SIG-M5 treated with dmso at 0.1 percent for 504 hours (cell line): ENCODE data around the gene LILRB3.

ENCODE experiments used
- DNase-seq: peaks from one replicate; lab custom pipeline; 2025; ENCODE audit not compliant: unreplicated experiment; lab: John Stamatoyannopoulos, UW

The LILRB3 gene

DNA sequence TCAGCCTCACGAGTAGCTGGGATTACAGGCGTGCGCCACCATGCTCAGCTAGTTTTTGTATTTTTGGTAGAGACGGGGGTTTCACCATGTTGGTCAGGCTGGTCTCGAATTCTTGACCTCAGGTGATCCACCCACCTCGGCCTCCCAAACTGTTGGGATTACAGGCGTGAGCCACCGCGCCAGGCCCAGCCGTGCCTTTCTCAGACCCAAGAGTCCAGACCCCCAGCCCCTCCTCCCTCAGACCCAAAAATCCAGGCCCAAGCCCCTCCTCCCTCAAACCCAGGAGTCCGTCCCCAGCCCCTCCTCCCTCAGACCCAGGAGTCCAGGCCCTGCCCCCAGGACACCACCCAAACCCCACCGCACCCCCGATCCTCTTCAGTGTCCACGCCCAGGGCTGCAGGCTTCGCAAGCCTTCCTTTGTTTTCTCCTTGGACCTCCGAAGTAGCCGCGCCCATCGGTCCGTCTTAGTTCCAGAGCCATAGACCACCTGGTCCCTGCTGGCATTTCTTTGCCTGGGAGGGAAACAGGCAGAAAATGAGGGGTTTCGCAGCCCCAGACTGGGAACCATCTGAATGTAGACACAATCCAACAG is 53.6 kb downstream of the LILRB3 start:
- no peak for DNase-seq

DNA sequence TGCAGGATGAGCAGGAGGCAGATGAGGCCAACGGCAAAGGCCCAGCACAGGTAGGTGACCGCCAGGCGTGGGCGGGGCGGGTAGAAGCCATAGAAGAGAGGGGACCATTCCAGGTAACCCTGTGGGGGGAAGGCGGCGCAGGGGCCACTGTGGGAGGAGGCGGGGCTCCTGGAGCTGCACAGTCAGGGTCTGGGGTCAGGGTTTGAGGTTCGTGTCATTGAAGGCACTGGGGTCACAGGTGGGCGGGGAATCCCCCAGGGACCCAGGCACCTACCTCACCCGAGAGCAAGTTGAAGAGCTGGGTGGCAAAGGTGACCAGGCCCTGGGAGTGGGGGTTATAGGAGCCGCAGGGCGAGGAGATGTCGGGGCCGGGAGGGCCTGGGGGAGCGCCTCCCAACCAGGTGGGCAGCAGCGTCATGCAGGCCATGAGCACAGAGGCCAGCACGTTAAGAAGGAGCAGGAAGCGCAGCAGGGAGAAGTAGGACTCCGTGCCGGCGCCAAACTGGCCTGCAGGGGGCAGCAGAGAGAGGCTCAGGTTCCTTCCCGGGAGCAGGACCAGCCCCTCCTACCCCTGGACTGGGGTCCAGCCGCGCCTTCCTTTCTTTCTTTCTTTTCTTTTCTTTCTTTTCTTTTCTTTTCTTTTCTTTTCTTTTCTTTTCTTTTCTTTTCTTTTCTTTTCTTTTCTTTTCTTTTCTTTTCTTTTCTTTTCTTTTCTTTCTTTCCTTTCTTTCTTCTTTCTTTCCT is 54.5 kb downstream of the LILRB3 start:
- DNase-seq, result peak; percentile 76
